DOHH2 (cell line): ENCODE results near the gene SPATA20.

ENCODE experiments used
- CTCF ChIP-seq: fragments of 200-600 bp; sonication (generic); IDR thresholded peaks from one replicate; pipeline ENCODE4 v1.5.1; 2014; ENCODE audit warnings: antibody characterized with exemption, mild to moderate bottlenecking, low read depth, low read length; ENCODE audit not compliant: poor library complexity, severe bottlenecking
- EZH2phosphoT487 ChIP-seq: fragments of 200-600 bp; sonication (generic); IDR thresholded peaks from 2 replicates; pipeline ENCODE4 v1.6.1; 2017; ENCODE audit warnings: borderline replicate concordance, mild to moderate bottlenecking, antibody characterized with exemption, low read length, moderate library complexity, mixed read lengths

- no peak for TF ChIP-seq CTCF
- no peak for TF ChIP-seq EZH2phosphoT487
These were observed 19.7 kb upstream of the SPATA20 start for GRCh38 chr17:50527155-50527762.
